HEK293 (cell line): ENCODE results near the gene ZSCAN32.

Experiments used
- CTCF ChIA-PET: fragments of 350-600 bp; formaldehyde crosslinking; extraction: SDS; loops from one replicate; lab custom pipeline; 2021; ENCODE audit warnings: antibody characterized with exemption; lab: Yijun Ruan, JAX
- POLR2A ChIA-PET: fragments of 300-600 bp; formaldehyde crosslinking; extraction: SDS; loops from one replicate; lab custom pipeline; 2020; ENCODE audit warnings: antibody characterized with exemption, inconsistent platforms; lab: Yijun Ruan, JAX
- H3K27ac ChIP-seq: fragments of 200-500 bp; sonication (Bioruptor generic); 2 replicates; pipeline ENCODE4 v1.5.1; 2014; ENCODE audit warnings: low read depth, low read length, control low read depth, inconsistent platforms; ENCODE audit errors: extremely low read depth
- H3K36me3 ChIP-seq, 2 experiments: fragments of 200-500 bp in 1 of 2; sonication (Bioruptor generic) in 1 of 2; 1 replicate in 1 of 2; 2 replicates in 1 of 2; pipeline ENCODE4 v1.5.1; 2014 to 2017; ENCODE audit warnings: inconsistent platforms in 2 of 2, low read length in 2 of 2; ENCODE audit not compliant: control insufficient read depth in 2 of 2, insufficient read depth in 1 of 2
- H3K4me1 ChIP-seq: fragments of 200-500 bp; sonication (Bioruptor generic); 2 replicates; pipeline ENCODE4 v1.5.1; 2014; ENCODE audit warnings: mild to moderate bottlenecking, low read length, inconsistent platforms; ENCODE audit not compliant: control insufficient read depth, insufficient read depth
- H3K4me3 ChIP-seq: 2 replicates; pipeline ENCODE4 v1.5.1; 2011; ENCODE audit warnings: low read depth, mild to moderate bottlenecking, control low read depth, low read length, moderate library complexity
- H3K9me3 ChIP-seq: fragments of 200-500 bp; sonication (Bioruptor generic); 2 replicates; pipeline ENCODE4 v1.5.1; 2014; ENCODE audit warnings: low read depth, low read length, inconsistent platforms; ENCODE audit not compliant: control insufficient read depth, insufficient read depth
- FEZF1 ChIP-seq: fragments of 450-650 bp; formaldehyde crosslinking; IDR thresholded peaks from 2 replicates; pipeline ENCODE4 v1.5.1; 2016; ENCODE audit warnings: missing biosample characterization, missing genetic modification characterization
- MZF1 ChIP-seq: fragments of 450-650 bp; formaldehyde crosslinking; IDR thresholded peaks from 2 replicates; pipeline ENCODE4 v1.5.1; 2017; ENCODE audit warnings: missing biosample characterization, missing genetic modification characterization, borderline replicate concordance
- SETDB1 ChIP-seq: IDR thresholded peaks from one replicate; pipeline ENCODE4 v1.6.1; 2017; ENCODE audit warnings: mild to moderate bottlenecking, low read length, moderate library complexity, mixed read lengths; ENCODE audit not compliant: insufficient read length
- SP2 ChIP-seq: fragments of 450-650 bp; formaldehyde crosslinking; IDR thresholded peaks from 2 replicates; pipeline ENCODE4 v1.5.1; 2016; ENCODE audit warnings: missing biosample characterization, missing genetic modification characterization
- ZNF138 ChIP-seq: fragments of 450-650 bp; formaldehyde crosslinking; IDR thresholded peaks from 2 replicates; pipeline ENCODE4 v1.5.1; 2016; ENCODE audit warnings: missing biosample characterization, missing genetic modification characterization, borderline replicate concordance
- ZNF202 ChIP-seq: fragments of 450-650 bp; formaldehyde crosslinking; IDR thresholded peaks from 2 replicates; pipeline ENCODE4 v1.5.1; 2016; ENCODE audit warnings: missing biosample characterization, missing genetic modification characterization, borderline replicate concordance
- ZNF221 ChIP-seq: fragments of 450-650 bp; formaldehyde crosslinking; IDR thresholded peaks from 2 replicates; pipeline ENCODE4 v1.5.1; 2017; ENCODE audit warnings: missing biosample characterization, missing genetic modification characterization, borderline replicate concordance
- ZNF274 ChIP-seq, 2 experiments: fragments of 200-500 bp in 1 of 2; fragments of 450-650 bp in 1 of 2; sonication (Bioruptor generic) in 1 of 2; formaldehyde crosslinking in 1 of 2; IDR thresholded peaks; 2 replicates each; pipeline versions ENCODE4 v1.5.1 to v1.6.1; 2014 to 2016; ENCODE audit warnings: borderline replicate concordance in 1 of 2, inconsistent platforms in 1 of 2, low read length in 1 of 2, missing biosample characterization in 1 of 2, missing genetic modification characterization in 1 of 2
- ZNF394 ChIP-seq: fragments of 450-650 bp; formaldehyde crosslinking; IDR thresholded peaks from 2 replicates; pipeline ENCODE4 v1.5.1; 2016; ENCODE audit warnings: missing biosample characterization, missing genetic modification characterization, mild to moderate bottlenecking, moderate library complexity, borderline replicate concordance
- ZNF571 ChIP-seq: fragments of 450-650 bp; formaldehyde crosslinking; IDR thresholded peaks from 2 replicates; pipeline ENCODE4 v1.5.0; 2017; ENCODE audit warnings: missing biosample characterization, missing genetic modification characterization
- ZNF747 ChIP-seq: fragments of 450-650 bp; formaldehyde crosslinking; IDR thresholded peaks from 2 replicates; pipeline ENCODE4 v1.5.1; 2016; ENCODE audit warnings: missing biosample characterization, missing genetic modification characterization
- ZNF768 ChIP-seq: fragments of 450-650 bp; formaldehyde crosslinking; IDR thresholded peaks from 2 replicates; pipeline ENCODE4 v1.5.1; 2018; ENCODE audit warnings: missing biosample characterization, mild to moderate bottlenecking, missing genetic modification characterization
- ZNF777 ChIP-seq: fragments of 450-650 bp; formaldehyde crosslinking; IDR thresholded peaks from 2 replicates; pipeline ENCODE4 v1.5.1; 2017; ENCODE audit warnings: missing biosample characterization, missing genetic modification characterization, borderline replicate concordance
- ZSCAN23 ChIP-seq: fragments of 450-650 bp; formaldehyde crosslinking; IDR thresholded peaks from 2 replicates; pipeline ENCODE4 v1.5.1; 2016; ENCODE audit warnings: missing biosample characterization, missing genetic modification characterization
- TF ChIP-seq, protein P1 (sequence below): fragments of 450-650 bp; formaldehyde crosslinking; conservative IDR thresholded peaks from 2 replicates; pipeline ENCODE4 v1.5.1; 2016; ENCODE audit warnings: low read depth, missing biosample characterization, missing genetic modification characterization
- TF ChIP-seq, protein P2 (sequence below): fragments of 450-650 bp; formaldehyde crosslinking; IDR thresholded peaks from 2 replicates; pipeline ENCODE4 v1.5.1; 2016; ENCODE audit warnings: missing biosample characterization, missing genetic modification characterization
- TF ChIP-seq, protein P3 (sequence below): fragments of 450-650 bp; IDR thresholded peaks from 2 replicates; pipeline ENCODE4 v1.5.1; 2018; ENCODE audit warnings: missing biosample characterization, mild to moderate bottlenecking, missing genetic modification characterization

The ZSCAN32 gene

GRCh38 chr16:3443108-3444031 is 42.6 kb upstream of the ZSCAN32 start, which contains the start of the genes NAA60 and ZNF597 (continued):
- TF ChIP-seq, protein P1, sequence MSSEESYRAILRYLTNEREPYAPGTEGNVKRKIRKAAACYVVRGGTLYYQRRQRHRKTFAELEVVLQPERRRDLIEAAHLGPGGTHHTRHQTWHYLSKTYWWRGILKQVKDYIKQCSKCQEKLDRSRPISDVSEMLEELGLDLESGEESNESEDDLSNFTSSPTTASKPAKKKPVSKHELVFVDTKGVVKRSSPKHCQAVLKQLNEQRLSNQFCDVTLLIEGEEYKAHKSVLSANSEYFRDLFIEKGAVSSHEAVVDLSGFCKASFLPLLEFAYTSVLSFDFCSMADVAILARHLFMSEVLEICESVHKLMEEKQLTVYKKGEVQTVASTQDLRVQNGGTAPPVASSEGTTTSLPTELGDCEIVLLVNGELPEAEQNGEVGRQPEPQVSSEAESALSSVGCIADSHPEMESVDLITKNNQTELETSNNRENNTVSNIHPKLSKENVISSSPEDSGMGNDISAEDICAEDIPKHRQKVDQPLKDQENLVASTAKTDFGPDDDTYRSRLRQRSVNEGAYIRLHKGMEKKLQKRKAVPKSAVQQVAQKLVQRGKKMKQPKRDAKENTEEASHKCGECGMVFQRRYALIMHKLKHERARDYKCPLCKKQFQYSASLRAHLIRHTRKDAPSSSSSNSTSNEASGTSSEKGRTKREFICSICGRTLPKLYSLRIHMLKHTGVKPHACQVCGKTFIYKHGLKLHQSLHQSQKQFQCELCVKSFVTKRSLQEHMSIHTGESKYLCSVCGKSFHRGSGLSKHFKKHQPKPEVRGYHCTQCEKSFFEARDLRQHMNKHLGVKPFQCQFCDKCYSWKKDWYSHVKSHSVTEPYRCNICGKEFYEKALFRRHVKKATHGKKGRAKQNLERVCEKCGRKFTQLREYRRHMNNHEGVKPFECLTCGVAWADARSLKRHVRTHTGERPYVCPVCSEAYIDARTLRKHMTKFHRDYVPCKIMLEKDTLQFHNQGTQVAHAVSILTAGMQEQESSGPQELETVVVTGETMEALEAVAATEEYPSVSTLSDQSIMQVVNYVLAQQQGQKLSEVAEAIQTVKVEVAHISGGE (tag by site-specific recombination), result peak; percentile 90
- TF ChIP-seq SP2, result peak; percentile 97
- no peak for TF ChIP-seq ZNF274 (IDR thresholded peaks at IDR 0.05; ENCODE audit: low read length)
- TF ChIP-seq ZNF274 (tag by site-specific recombination; IDR thresholded peaks at IDR 0.05; ENCODE audit: borderline replicate concordance), result no peak

GRCh38 chr16:3439637-3440036 is 38.8 kb upstream of the ZSCAN32 start:
- H3K36me3 ChIP-seq, result peaks cover 8 to 38% of the 10 kb centered on the region in 2 experiments; a peak in 2 of 3 replicates
- no peaks in the 10 kb centered on the region for H3K9me3 ChIP-seq
- no peak overlapping the region for H3K4me3 ChIP-seq
- no peaks in the 10 kb centered on the region for H3K4me1 ChIP-seq
- ChIA-PET CTCF (interaction anchor here (0.6 kb wide), 1 partner anchor 100 kb away, joined by 3 read pairs; no protein-coding TSS in a partner anchor), POLR2A (no interaction called here)
- no peak overlapping the region for H3K27ac ChIP-seq
- TF ChIP-seq SETDB1, result peak; percentile 79
- TF ChIP-seq ZNF394 (tag by site-specific recombination), result no peak

- Histone ChIP-seq H3K4me1 (no peaks in the 10 kb centered on the region), H3K27ac (no peak overlapping the region), H3K36me3 (peaks cover 5 to 37% of the 10 kb centered on the region in 2 experiments; a peak in 2 of 3 replicates), H3K4me3 (no peak overlapping the region), H3K9me3 (no peaks in the 10 kb centered on the region)
- ChIA-PET POLR2A (no interaction called here), CTCF (no interaction called here)
- TF ChIP-seq FEZF1 (tag by site-specific recombination) (no peak), ZNF777 (no peak), ZNF571 (no peak), MZF1 (tag by site-specific recombination) (no peak), ZNF747 (no peak)
These were observed 33.6 kb upstream of the ZSCAN32 start for GRCh38 chr16:3434373-3434772.

GRCh38 chr16:3431779-3432219 is 31.0 kb upstream of the ZSCAN32 start:
- Histone ChIP-seq H3K4me3 (no peak overlapping the region), H3K27ac (no peak overlapping the region), H3K36me3 (peaks cover 0 to 20% of the 10 kb centered on the region in 2 experiments; a peak in 1 of 3 replicates), H3K4me1 (no peaks in the 10 kb centered on the region), H3K9me3 (no peaks in the 10 kb centered on the region)
- ChIA-PET POLR2A (interaction anchor here (0.6 kb wide), 1 partner anchor 89 kb away, joined by 3 read pairs; no protein-coding TSS in a partner anchor), CTCF (interaction anchor here (1.2 kb wide), 1 partner anchor 165 kb away, joined by 6 read pairs; no protein-coding TSS in a partner anchor)
- TF ChIP-seq ZNF202 (tag by site-specific recombination) (no peak), ZNF138 (no peak), ZNF221 (tag by site-specific recombination) (no peak), ZSCAN23 (tag by site-specific recombination) (no peak), ZNF747 (no peak), ZNF768 (tag by site-specific recombination) (no peak)
- TF ChIP-seq, protein P2, sequence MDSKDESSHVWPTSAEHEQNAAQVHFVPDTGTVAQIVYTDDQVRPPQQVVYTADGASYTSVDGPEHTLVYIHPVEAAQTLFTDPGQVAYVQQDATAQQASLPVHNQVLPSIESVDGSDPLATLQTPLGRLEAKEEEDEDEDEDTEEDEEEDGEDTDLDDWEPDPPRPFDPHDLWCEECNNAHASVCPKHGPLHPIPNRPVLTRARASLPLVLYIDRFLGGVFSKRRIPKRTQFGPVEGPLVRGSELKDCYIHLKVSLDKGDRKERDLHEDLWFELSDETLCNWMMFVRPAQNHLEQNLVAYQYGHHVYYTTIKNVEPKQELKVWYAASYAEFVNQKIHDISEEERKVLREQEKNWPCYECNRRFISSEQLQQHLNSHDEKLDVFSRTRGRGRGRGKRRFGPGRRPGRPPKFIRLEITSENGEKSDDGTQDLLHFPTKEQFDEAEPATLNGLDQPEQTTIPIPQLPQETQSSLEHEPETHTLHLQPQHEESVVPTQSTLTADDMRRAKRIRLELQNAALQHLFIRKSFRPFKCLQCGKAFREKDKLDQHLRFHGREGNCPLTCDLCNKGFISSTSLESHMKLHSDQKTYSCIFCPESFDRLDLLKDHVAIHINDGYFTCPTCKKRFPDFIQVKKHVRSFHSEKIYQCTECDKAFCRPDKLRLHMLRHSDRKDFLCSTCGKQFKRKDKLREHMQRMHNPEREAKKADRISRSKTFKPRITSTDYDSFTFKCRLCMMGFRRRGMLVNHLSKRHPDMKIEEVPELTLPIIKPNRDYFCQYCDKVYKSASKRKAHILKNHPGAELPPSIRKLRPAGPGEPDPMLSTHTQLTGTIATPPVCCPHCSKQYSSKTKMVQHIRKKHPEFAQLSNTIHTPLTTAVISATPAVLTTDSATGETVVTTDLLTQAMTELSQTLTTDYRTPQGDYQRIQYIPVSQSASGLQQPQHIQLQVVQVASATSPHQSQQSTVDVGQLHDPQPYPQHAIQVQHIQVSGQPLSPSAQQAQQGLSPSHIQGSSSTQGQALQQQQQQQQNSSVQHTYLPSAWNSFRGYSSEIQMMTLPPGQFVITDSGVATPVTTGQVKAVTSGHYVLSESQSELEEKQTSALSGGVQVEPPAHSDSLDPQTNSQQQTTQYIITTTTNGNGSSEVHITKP (tag by site-specific recombination), result no peak
- TF ChIP-seq, protein P3, sequence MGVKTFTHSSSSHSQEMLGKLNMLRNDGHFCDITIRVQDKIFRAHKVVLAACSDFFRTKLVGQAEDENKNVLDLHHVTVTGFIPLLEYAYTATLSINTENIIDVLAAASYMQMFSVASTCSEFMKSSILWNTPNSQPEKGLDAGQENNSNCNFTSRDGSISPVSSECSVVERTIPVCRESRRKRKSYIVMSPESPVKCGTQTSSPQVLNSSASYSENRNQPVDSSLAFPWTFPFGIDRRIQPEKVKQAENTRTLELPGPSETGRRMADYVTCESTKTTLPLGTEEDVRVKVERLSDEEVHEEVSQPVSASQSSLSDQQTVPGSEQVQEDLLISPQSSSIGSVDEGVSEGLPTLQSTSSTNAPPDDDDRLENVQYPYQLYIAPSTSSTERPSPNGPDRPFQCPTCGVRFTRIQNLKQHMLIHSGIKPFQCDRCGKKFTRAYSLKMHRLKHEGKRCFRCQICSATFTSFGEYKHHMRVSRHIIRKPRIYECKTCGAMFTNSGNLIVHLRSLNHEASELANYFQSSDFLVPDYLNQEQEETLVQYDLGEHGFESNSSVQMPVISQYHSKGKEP (tag by site-specific recombination), result no peak
